ENCODE measurements around the gene AP3B1. TPM values are rescaled to one million over a fixed set of nuclear protein-coding genes. Genes with fewer than 3 reads are reported as not detected.
A peak's percentile ranks its signal among the peaks of the same experiment; 100 is the strongest.

Gene AP3B1
- total RNA-seq, 1 experiment from 2014 or later = 39.7 TPM

- H3K4me3 Mint-ChIP-seq (ENCODE audit: unreplicated experiment) = no peak overlapping the region
- no TSS peak for BruUV-seq (replicated peaks)
- ChIA-PET CTCF (interaction anchor here (1.5 kb wide), 1 partner anchor 11 kb away, joined by 5 read pairs; no protein-coding TSS in a partner anchor), POLR2A (interaction anchor here (1.1 kb wide), 1 partner anchor 14 kb away, joined by 4 read pairs; no protein-coding TSS in a partner anchor)
- no peak overlapping the region for H3K27ac Mint-ChIP-seq (ENCODE audit: low read depth, unreplicated experiment)
- DNase-seq (ENCODE audit: unreplicated experiment) = no peak
- TF ChIP-seq CTCF (IDR thresholded peaks at IDR 0.05; ENCODE audit: unreplicated experiment) = no peak
- no peaks in the 10 kb centered on the region for H3K36me3 Mint-ChIP-seq (ENCODE audit: insufficient read depth, unreplicated experiment)
- H3K4me1 Mint-ChIP-seq (ENCODE audit: insufficient read depth, unreplicated experiment) = no peaks in the 10 kb centered on the region
- intact Hi-C loops (cut with micrococcal nuclease) = no loop called here
- no peaks in the 10 kb centered on the region for H3K27me3 Mint-ChIP-seq (ENCODE audit: insufficient read depth, unreplicated experiment)
- H3K9me3 Mint-ChIP-seq (ENCODE audit: unreplicated experiment) = no peaks in the 10 kb centered on the region
These were observed 274.8 kb downstream of the AP3B1 start for GRCh38 chr5:78019744-78020143.

- H3K36me3 Mint-ChIP-seq (ENCODE audit: insufficient read depth, unreplicated experiment) = peaks cover 4% of the 10 kb centered on the region
- no peak overlapping the region for H3K4me3 Mint-ChIP-seq (ENCODE audit: unreplicated experiment)
- intact Hi-C loops (cut with micrococcal nuclease) = no loop called here
- TF ChIP-seq CTCF (IDR thresholded peaks at IDR 0.05; ENCODE audit: unreplicated experiment) = no peak
- H3K27ac Mint-ChIP-seq (ENCODE audit: low read depth, unreplicated experiment) = no peak overlapping the region
- H3K27me3 Mint-ChIP-seq (ENCODE audit: insufficient read depth, unreplicated experiment) = no peaks in the 10 kb centered on the region
- BruUV-seq (replicated peaks) = no TSS peak
- H3K9me3 Mint-ChIP-seq (ENCODE audit: unreplicated experiment) = no peaks in the 10 kb centered on the region
- no peaks in the 10 kb centered on the region for H3K4me1 Mint-ChIP-seq (ENCODE audit: insufficient read depth, unreplicated experiment)
- CTCF ChIA-PET = interaction anchor here (0.7 to 1.9 kb wide), 2 partner anchors 10 to 457 kb away, joined by 3 to 8 read pairs; no protein-coding TSS in a partner anchor
- POLR2A ChIA-PET = interaction anchor here (0.6 to 1.2 kb wide), 3 partner anchors 11 to 110 kb away, joined by 3 read pairs; no protein-coding TSS in a partner anchor
- no peak for DNase-seq (ENCODE audit: unreplicated experiment)
These were observed 277.5 kb downstream of the AP3B1 start for GRCh38 chr5:78016863-78017529.

GRCh38 chr5:78009937-78010527 lies 284.5 kb downstream of the AP3B1 start:
- Mint-ChIP-seq H3K4me1 (ENCODE audit: insufficient read depth, unreplicated experiment) (no peaks in the 10 kb centered on the region), H3K36me3 (ENCODE audit: insufficient read depth, unreplicated experiment) (peaks cover 4% of the 10 kb centered on the region), H3K27ac (ENCODE audit: low read depth, unreplicated experiment) (no peak overlapping the region), H3K27me3 (ENCODE audit: insufficient read depth, unreplicated experiment) (no peaks in the 10 kb centered on the region), H3K4me3 (ENCODE audit: unreplicated experiment) (no peak overlapping the region), H3K9me3 (ENCODE audit: unreplicated experiment) (no peaks in the 10 kb centered on the region)
- CTCF ChIA-PET = interaction anchor here (0.6 to 3.1 kb wide), 10 partner anchors 10 to 1125 kb away, joined by 3 to 24 read pairs (median 3); no protein-coding TSS in a partner anchor
- POLR2A ChIA-PET = no interaction called here
- no TSS peak for BruUV-seq (replicated peaks)
- intact Hi-C loops (cut with micrococcal nuclease) = loop anchor here (5.0 kb wide), 1 partner anchor 493 kb away; no protein-coding TSS in a partner anchor
- no peak for TF ChIP-seq CTCF (IDR thresholded peaks at IDR 0.05; ENCODE audit: unreplicated experiment)
- DNase-seq (ENCODE audit: unreplicated experiment) = no peak

DNA sequence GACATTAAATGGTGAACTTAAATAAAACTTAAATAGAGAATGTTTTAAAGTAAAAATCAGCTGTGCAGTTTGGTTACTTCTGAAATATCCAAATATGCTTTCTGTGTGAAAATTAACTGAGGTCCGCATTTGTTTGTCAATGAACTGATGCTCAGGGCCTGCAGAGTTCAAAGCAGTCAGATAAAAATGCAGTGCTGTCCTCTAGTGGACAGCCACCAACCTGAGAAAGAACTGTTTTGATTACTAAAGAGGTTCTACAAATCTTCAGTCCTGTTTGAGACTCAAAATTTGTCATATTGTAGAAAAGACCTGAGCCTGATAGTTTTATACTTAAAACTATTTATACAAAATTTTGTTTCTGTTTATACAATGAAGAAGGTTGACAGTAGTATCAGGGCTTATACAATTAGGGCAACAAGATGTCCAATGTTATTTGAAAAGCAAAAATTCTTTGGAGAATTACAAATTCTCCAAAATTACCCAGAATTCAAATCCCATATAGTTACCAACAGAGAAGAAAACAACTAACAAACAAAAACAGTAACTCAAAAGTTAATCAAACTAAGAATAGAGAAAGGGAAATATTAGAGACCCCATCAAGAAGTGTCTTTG lies 286.0 kb downstream of the AP3B1 start:
- peak; percentile 54 for DNase-seq (ENCODE audit: unreplicated experiment)
- no peaks in the 10 kb centered on the region for H3K9me3 Mint-ChIP-seq (ENCODE audit: unreplicated experiment)
- no peak overlapping the region for H3K27ac Mint-ChIP-seq (ENCODE audit: low read depth, unreplicated experiment)
- peak; percentile 83 for TF ChIP-seq CTCF (IDR thresholded peaks at IDR 0.05; ENCODE audit: unreplicated experiment)
- ChIA-PET CTCF (interaction anchor here (0.6 to 3.1 kb wide), 14 partner anchors 9 to 1000 kb away, joined by 3 to 24 read pairs (median 4); no protein-coding TSS in a partner anchor), POLR2A (no interaction called here)
- H3K27me3 Mint-ChIP-seq (ENCODE audit: insufficient read depth, unreplicated experiment) = no peaks in the 10 kb centered on the region
- H3K4me1 Mint-ChIP-seq (ENCODE audit: insufficient read depth, unreplicated experiment) = no peaks in the 10 kb centered on the region
- no TSS peak for BruUV-seq (replicated peaks)
- intact Hi-C loops (cut with micrococcal nuclease) = loop anchor here (1.0 to 5.0 kb wide), 3 partner anchors 141 to 491 kb away; no protein-coding TSS in a partner anchor
- H3K4me3 Mint-ChIP-seq (ENCODE audit: unreplicated experiment) = no peak overlapping the region
- H3K36me3 Mint-ChIP-seq (ENCODE audit: insufficient read depth, unreplicated experiment) = no peaks in the 10 kb centered on the region

Data from MCF 10A (cell line).